Fibroblast of mammary gland (primary cell): Measurements from ENCODE around the gene MTUS2.

Experiments used
- DNase-seq: peaks from one replicate; pipeline ENCODE4 v3.0.0-alpha.2; 2010; ENCODE audit warnings: low read depth
- H3K4me3 ChIP-seq: 2 replicates; pipeline ENCODE4 v1.5.1; 2011; ENCODE audit warnings: low read depth, mild to moderate bottlenecking, low read length, moderate library complexity; ENCODE audit not compliant: control insufficient read depth
- CTCF ChIP-seq: conservative IDR thresholded peaks from 2 replicates; pipeline ENCODE4 v1.5.1; 2011; ENCODE audit warnings: low read depth, low read length, inconsistent platforms; ENCODE audit not compliant: control insufficient read depth, insufficient read depth

The MTUS2 gene

DNA sequence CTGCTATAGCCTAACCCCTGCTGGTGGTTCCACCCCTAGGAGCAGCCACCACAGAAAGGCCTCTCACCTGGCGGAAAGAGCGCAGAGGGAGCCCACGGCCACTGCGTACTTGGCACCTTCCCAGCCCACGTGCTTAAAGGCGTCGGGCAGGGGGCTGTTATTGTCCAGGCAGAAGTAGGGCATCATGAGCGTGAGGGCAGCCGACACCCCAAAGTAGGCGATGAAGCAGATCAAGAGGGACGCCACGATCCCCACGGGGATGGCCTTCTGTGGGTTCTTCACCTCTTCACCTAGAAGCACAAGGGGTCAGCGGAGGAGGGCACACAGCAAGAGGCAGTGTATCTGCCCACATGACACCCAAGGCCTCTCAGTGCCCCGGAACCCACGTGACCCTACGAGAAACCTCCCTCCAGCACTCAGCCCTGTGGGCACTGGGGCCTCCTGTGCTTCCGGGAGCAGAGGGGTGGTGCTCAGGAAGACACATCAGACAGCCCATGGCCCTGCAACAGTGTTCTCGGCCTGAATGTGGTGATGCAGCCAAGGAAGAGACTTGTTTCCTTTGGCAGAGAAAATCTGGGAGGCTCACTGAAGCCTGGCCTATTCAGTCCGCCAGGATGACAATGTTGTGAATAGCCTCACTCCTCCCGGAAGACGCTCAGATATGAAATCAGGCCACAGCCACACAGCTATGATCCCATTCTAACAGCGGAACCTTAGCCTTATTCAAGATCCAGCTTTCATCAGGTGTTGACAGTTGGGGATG, 703.2 kb downstream of the MTUS2 start:
- H3K4me3 ChIP-seq: no peak overlapping the region
- peak; percentile 92 for DNase-seq
- TF ChIP-seq CTCF: peak; percentile 7

DNA sequence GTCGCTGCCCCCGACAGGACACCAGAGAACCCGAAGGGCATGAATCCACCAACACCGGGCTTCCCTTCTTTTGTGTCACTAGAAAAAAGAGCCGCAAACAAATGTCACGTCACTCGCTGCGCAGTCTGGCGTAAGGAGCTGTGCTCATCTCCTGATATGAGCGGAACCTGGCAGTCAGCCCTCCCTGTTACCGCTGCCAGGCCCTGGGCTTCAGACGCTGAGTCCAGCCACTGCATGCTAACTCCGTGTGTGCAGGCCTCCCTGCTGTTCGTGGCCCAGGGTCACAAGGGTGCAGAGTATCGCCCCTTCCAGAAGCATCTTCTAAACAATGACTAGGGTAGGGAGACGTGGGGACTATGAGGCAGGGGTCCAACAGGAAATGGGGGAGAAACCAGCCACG, 704.0 kb downstream of the MTUS2 start:
- no peak overlapping the region for H3K4me3 ChIP-seq
- no peak for TF ChIP-seq CTCF
- DNase-seq: peak; percentile 91

GRCh38 chr13:29524641-29525040, 704.5 kb downstream of the MTUS2 start:
- no peak for DNase-seq
- no peak for TF ChIP-seq CTCF
- H3K4me3 ChIP-seq: no peak overlapping the region

DNA sequence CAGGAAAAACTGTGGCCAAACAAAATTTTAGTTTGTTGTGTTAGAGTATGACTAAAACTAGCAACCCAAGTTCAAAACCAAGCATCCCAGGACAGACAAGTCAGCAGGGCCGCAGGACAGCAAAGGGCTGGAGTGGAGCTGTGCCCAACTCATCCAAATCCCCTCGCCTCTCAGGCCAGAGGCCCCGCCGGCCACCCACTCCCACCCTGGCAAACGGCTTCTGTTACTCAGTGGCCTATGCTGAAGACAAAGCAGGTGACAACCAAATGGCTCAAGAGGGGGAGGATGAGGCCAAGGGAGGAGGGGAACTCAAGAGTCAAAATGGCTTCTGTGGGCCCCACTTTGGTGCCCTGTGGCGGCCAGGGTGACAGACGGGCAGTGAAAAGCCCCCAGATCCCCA, 705.6 kb downstream of the MTUS2 start:
- TF ChIP-seq CTCF: no peak
- no peak for DNase-seq
- no peak overlapping the region for H3K4me3 ChIP-seq

DNA sequence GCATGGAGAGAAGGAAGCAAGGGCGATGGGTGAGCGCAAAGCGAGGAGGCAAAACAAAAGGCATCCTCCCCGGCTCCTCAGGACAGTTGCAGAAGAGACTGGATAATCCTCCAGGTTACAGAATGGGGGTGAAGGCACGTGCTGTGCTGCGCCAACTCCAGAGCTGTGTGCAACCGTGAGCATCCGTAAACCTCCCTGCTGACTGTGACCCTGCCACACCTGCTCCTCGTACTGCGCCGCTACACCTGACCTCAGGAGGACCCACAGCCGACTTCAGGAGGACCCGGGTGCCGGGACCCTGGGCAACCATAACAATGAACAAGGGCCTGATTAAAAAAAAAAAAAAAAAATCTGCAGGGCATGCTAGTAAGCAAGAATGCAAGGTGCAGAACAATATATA, 706.6 kb downstream of the MTUS2 start:
- no peak for TF ChIP-seq CTCF
- DNase-seq: no peak
- H3K4me3 ChIP-seq: no peak overlapping the region

DNA sequence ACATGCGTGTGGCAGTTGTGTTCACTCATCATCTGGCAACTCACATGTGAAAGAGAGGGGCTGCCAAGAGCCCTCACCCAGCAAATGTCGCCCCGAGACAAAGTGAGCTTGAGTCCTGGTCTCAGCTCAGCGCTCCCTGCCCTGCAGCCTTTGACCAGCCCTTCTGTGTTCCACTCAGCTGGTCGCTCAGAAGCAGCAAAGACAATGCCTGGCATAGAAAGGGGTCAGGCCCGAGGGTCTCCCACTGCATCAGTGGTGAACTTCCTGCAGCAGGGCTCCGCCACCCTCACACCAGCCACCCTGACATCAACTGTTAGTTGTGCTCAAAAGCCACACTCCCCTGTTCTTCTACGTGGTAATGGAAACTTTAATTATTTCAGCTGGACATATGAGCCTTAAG, 707.4 kb downstream of the MTUS2 start:
- DNase-seq: no peak
- TF ChIP-seq CTCF: no peak
- H3K4me3 ChIP-seq: no peak overlapping the region
